Upper lobe of right lung (tissue), 1 donor: Measurements from ENCODE around the gene HAO2. TPM values are rescaled to one million over a fixed set of nuclear protein-coding genes. Genes with fewer than 3 reads are reported as not detected.
"Not testable (repeated sequence)": the region's sequence is repeated elsewhere in the genome, so short reads cannot be mapped to it uniquely, and the experiment has no call there.

Source experiments
- ATAC-seq: fragments of 200-7000 bp; cut with Tn5 transposase; one replicate; pipeline ENCODE4 v1.9.1; 2020; ENCODE audit warnings: mild to moderate bottlenecking, moderate library complexity
- DNase-seq: peaks from one replicate; pipeline ENCODE4 v3.0.0-alpha.2; 2020
- H3K27ac ChIP-seq: fragments of 200-600 bp; one replicate; pipeline ENCODE4 v1.8.0; 2022
- H3K27me3 ChIP-seq: fragments of 200-600 bp; one replicate; pipeline ENCODE4 v1.8.0; 2022; ENCODE audit warnings: mild to moderate bottlenecking
- H3K36me3 ChIP-seq: fragments of 200-600 bp; one replicate; pipeline ENCODE4 v1.8.0; 2022
- H3K4me1 ChIP-seq: fragments of 200-600 bp; one replicate; pipeline ENCODE4 v1.8.0; 2022
- H3K4me3 ChIP-seq: fragments of 200-600 bp; one replicate; pipeline ENCODE4 v1.8.0; 2022; ENCODE audit warnings: mild to moderate bottlenecking
- H3K9me3 ChIP-seq: fragments of 200-600 bp; one replicate; pipeline ENCODE4 v1.8.0; 2022
- CTCF ChIP-seq: fragments of 200-600 bp; IDR thresholded peaks from one replicate; pipeline ENCODE4 v1.8.0; 2022; ENCODE audit warnings: antibody characterized with exemption
- intact Hi-C: fragments of 100-400 bp; cut with DNase I; formaldehyde crosslinking; loops from one replicate; pipeline ENCODE4 v1.11.0; 2022
- total RNA-seq: library from RNA; stranded (reverse); fragmentation: NEBNext Ultra II Directional; extraction: Animal tissue kit (Norgen Biotek cat#: 25700); gene quantifications from one replicate; pipeline ENCODE4 v1.2.1, GENCODE V29; 2021
- donor health status: DM: no; HTN: yes; CAD: no; lungs with severe emphysema.

The HAO2 gene
- total RNA-seq, 1 donor from 2014 or later = not detected

DNA sequence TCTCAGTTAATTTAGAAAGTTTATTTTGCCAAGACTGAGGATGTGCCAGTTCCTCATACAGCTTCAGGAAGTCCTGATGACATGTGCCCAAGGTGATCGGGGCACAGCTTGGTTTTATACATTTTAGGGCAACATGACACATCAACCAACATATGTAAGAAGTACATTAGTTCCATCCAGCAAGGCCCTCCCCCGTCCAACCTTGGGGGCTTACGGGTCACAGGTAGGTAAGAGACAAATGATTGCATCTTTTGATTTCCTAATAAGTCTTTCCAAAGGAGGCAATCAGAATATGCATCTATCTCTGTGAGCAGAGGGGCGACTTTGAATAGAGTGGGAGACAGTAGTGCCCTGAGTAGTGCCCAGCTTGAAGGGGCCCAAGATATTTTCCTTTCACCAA, 19.6 kb upstream of the HAO2 start:
- no peaks in the 10 kb centered on the region for H3K36me3 ChIP-seq
- ATAC-seq (no peak), DNase-seq (no peak)
- H3K27ac ChIP-seq = no peak overlapping the region
- no peaks in the 10 kb centered on the region for H3K4me1 ChIP-seq
- no peaks in the 10 kb centered on the region for H3K27me3 ChIP-seq
- intact Hi-C loops = no loop called here
- no peak overlapping the region for H3K4me3 ChIP-seq
- no peak for TF ChIP-seq CTCF
- no peaks in the 10 kb centered on the region for H3K9me3 ChIP-seq

DNA sequence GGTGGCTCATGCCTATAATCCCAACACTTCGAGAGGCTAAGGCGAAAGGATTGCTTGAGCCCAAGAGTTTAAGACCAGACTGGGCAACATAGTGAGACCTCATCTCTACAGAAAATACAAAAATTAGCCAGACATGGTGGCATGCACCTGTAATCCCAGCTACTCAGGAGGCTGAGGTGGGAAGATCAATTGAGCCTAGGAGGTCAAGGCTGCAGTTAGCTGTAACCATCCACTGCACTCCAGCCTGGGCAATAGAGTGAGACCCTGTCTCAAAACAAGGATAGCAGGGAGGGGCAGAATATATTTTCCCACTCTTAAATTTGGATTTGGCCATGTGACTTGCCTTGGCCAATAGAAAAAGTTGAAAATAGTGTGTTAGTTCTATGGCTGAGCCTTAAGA, 17.7 kb upstream of the HAO2 start:
- H3K36me3 ChIP-seq, H3K27ac ChIP-seq, ATAC-seq, H3K9me3 ChIP-seq, intact Hi-C loops, H3K4me1 ChIP-seq, DNase-seq, H3K27me3 ChIP-seq, H3K4me3 ChIP-seq: not testable (repeated sequence)

GRCh38 chr1:119351997-119352396, 16.6 kb upstream of the HAO2 start:
- intact Hi-C loops = no loop called here
- Histone ChIP-seq H3K4me3 (no peak overlapping the region), H3K27me3 (no peaks in the 10 kb centered on the region), H3K27ac (no peak overlapping the region), H3K9me3 (no peaks in the 10 kb centered on the region), H3K4me1 (no peaks in the 10 kb centered on the region), H3K36me3 (no peaks in the 10 kb centered on the region)
- DNase-seq (no peak), ATAC-seq (no peak)
- no peak for TF ChIP-seq CTCF

DNA sequence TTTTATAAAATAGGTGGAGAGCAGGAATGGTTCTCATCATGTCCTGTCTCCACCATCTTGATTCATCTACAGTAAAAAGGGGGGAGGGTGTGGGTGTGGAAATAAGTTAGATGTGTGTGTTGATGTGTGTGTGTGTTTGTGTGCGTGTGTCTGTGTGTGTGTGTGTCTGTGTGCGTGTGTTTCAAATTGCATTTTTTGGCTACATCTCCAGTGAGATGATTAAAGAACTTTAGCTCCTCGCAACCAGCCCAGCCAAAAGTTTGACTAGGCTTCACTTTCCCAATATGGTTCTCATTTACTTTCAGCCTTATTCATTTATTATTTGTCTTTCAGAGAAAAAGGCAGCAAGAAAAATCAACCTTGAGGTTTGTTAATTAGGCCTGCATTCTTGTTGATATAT, 14.7 kb upstream of the HAO2 start:
- intact Hi-C loops = no loop called here
- Histone ChIP-seq H3K9me3 (no peaks in the 10 kb centered on the region), H3K27me3 (no peaks in the 10 kb centered on the region), H3K4me1 (no peaks in the 10 kb centered on the region), H3K4me3 (no peak overlapping the region), H3K27ac (no peak overlapping the region), H3K36me3 (no peaks in the 10 kb centered on the region)
- ATAC-seq (no peak), DNase-seq (no peak)
- no peak for TF ChIP-seq CTCF

- intact Hi-C loops = no loop called here
- TF ChIP-seq CTCF = no peak
- no peak for DNase-seq
- Histone ChIP-seq H3K4me3 (no peak overlapping the region), H3K36me3 (no peaks in the 10 kb centered on the region), H3K27me3 (no peaks in the 10 kb centered on the region), H3K4me1 (no peaks in the 10 kb centered on the region), H3K9me3 (no peaks in the 10 kb centered on the region), H3K27ac (no peak overlapping the region)
- ATAC-seq = no peak
Measured at GRCh38 chr1:119358636-119359035, 9.9 kb upstream of the HAO2 start.

GRCh38 chr1:119359730-119360129, 8.9 kb upstream of the HAO2 start:
- no peak overlapping the region for H3K27ac ChIP-seq
- no peaks in the 10 kb centered on the region for H3K9me3 ChIP-seq
- DNase-seq (no peak), ATAC-seq (no peak)
- no peak overlapping the region for H3K4me3 ChIP-seq
- intact Hi-C loops = no loop called here
- H3K27me3 ChIP-seq = no peaks in the 10 kb centered on the region
- H3K4me1 ChIP-seq = no peaks in the 10 kb centered on the region
- H3K36me3 ChIP-seq = no peaks in the 10 kb centered on the region
- no peak for TF ChIP-seq CTCF
